Activated CD8-positive, alpha-beta memory T cell treated with anti-CD3 and anti-CD28 coated beads, Interleukin-2, amount 50 U/mL, for 1 hour (primary cell): ENCODE measurements around the gene TC2N.
"Not testable (repeated sequence)": the region's sequence is repeated elsewhere in the genome, so short reads cannot be mapped to it uniquely, and the experiment has no call there.

Experiments used
- DNase-seq: peaks from one replicate; pipeline ENCODE4 v3.0.0-alpha.2; 2020; ENCODE audit errors: extremely low read depth

Gene TC2N

DNA sequence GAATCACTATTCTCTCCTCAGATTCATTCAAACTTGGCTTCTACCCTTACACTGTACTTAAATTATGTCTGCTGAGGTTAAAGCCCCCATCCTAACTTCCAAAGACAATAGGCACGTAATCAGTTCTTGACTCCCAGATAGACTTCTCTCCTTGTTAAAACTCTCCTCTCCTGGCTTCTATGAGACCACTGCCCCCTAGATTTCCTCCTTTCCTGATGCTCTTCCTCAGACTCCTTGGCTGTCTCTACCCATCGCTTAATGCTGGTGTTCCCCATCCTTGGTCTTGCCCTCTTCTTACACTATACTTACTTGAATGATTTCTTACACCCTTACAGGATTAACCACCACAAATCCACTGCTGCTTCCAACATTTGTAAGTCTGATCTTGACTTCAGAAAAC is 32.8 kb downstream of the TC2N start:
- no peak for DNase-seq

DNA sequence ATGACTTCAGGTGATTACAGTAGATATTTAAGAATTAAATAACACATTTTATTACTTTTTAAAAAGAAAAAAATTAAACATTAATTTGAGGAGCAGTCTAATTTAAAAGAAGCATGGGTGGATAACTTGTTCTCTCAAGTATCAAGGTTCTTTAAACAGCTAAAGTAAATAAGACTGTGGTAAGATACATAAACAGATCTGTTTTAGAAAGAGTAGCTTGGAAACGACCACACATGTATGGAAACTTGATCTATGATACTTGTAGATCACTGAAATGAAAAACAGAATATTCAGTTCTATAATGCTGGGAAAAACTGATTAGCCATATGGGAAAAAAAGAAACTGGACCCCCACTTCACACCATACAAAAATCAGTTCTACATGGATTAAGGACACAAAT is 36.0 kb downstream of the TC2N start:
- no peak for DNase-seq

DNA sequence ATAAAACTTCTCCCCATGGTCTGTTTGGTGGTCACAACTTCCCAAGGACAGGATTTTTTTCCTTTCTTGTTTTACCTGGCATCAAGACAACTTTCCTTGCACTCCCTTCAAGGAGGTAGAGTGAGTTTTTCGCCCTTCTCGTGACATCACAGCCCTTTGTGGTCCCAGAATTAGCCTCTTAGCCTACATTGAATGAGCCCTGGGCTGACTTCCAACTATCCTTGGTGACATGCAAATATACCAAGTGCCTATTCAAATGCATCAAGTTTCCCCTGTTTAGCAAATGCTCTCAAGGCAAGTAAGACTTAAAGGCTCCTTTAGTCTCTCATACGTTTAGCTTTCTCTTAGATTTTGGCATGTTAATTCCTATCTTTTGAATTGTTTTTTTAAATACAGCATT is 36.6 kb downstream of the TC2N start:
- DNase-seq, result no peak

DNA sequence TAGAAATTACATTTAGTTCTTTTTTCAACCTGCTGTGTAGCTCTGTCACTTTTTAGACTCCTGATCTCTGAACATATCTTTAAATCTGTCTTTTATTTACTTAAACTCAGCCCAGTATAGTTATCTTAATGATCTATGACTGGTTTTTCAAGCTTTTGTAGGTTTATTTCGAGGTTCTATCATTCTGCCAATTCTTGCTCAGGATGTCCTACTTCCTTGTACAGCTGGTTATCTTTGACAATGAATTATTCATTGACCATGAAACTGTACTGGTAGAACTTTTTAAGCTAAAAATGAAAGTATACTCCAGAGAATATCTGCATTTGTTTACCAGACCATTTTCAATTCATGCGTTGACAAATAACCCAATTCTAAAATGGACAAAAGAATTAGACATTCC is 37.8 kb downstream of the TC2N start:
- no peak for DNase-seq

DNA sequence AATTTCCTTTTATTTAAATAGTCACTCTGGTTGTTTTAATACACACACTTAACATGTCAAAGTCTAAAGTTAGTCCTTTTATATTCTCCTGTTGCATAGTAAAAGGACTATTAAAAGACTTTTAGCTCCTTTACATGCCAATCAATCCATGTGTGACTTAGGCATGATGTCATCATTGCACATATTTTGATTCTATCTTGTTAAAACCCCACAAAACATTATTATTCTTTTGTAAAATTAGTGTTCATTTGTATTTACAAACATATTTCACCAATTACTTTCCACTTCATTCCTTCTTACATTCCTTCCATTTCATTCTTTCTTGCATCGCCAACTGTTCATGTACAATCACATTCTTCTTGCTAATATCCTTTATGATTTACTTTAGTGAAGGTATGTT is 39.6 kb downstream of the TC2N start:
- no peak for DNase-seq

DNA sequence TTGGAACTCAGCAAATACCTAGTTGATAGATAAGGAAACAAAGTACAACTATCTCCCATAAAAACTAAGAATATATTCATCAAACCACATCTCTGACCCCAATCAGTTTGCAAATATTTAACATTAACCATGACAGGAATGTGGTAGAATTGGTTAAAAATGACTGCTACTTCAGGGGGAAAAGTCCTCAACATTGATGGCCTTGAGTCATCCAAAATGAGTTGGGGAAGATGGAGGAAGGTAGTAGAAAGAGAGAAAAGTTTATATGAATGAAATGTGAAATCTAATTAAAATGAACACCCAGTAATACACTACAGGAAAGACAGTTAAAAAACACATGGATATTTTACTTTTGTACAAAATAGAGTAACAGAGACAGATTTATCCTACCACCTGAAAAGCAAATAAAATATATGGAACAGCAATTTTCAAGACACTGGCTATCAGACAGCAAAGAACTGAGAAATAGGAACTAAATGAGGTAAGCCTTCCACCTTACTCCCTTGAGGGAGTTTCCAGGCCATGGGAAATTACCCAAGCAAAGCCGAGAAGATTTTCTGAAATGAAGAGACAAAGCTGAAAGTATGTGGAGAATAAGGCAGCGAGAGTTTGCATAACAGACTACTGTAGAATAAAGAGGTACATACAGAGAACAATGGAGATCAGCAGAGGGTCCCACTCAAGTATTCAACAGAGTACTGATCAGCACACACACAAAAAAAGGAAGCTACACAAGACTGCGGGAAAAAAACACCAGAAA is 49.6 kb downstream of the TC2N start:
- no peak for DNase-seq

DNA sequence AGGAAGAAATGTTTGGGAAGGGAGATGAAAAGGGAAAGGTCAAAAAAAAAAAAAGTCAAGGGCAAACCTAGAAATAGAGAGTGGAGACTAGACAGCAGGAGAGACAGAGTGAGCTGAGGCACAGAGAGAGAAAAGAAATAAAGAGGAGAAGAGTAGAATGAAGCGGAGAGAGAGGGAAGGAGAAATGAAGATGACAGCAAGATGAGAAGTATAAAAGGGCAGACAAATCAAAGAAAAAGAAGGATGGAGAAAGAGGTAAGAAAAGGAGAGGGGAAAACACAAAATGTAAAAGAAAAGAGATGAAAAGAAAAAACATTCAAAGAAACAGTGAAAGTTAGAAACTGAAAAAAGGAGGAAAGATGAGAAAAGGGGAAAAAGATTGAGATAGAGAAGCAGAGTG is 53.0 kb downstream of the TC2N start:
- DNase-seq, result no peak

DNA sequence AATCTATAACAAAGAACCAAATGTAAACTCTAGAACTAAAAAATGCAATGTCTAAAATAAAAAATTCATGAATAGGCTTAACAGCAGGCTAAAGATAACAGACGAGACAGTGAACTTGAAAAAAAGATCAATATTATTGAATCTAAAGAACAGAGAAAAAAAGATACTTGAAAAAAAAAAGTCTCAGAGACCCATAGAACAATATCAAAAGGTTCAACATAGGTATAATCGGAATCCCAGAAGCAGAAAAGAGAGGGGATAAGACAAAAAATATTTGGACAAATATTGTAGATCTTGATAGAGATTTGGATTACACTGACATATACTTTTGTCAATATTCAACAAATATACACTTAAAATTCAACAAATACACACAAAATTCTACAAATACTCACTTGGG is 56.6 kb downstream of the TC2N start:
- DNase-seq, result no peak

DNA sequence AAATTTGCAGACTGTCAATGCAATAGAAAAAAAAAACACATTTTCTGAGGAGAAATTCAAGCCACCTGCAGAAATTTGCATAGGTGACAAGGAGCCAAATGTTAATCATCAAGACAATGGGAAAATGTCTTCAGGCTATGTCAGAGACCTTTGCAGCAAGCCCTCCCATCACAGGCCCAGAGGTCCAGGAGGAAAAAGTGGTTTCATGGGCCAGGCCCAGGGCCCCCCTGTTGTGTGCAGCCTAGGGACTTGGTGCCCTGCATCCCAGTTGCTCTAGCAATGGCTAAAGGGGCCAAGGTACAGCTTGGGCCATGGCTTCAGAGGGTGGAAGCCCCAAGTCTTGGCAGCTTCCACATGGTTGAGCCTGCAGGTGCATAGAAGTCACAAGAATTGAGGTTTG is 60.6 kb downstream of the TC2N start:
- DNase-seq, result no peak

DNA sequence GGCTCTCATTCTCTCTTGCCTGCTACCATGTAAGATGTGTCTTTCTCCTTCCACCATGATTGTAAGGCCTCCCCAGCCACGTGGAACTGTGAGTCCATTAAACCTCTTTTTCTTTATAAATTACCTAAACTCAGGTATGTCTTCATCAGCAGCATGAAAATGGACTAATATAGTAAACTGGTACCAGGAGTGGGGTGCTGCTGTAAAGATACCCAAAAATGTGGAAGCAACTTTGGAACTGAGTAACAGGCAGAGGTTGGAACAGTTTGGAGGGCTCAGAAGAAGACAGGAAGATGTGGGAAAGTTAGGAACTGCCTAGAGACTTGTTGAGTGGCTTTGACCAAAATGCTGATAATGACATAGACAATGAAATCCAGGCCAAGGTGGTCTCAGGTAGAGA is 61.2 kb downstream of the TC2N start:
- not testable (repeated sequence) for DNase-seq

DNA sequence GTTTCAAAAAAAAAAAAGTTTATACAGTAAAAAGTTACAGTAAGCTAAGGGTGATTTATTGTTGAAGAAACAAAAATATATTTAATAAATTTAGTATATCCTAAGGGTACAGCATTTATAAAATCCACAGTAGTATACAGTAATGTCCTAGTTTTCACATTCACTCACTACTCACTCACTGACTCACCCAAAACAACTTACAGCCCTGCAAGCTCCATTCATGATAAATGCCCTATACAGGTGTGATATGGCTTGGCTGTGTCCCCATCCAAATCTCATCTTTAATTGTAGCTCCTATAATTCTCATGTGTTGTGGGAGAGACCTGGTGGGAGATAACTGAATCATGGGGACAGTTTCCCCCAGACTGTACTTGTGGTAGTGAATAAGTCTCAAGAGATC is 61.7 kb downstream of the TC2N start:
- no peak for DNase-seq

DNA sequence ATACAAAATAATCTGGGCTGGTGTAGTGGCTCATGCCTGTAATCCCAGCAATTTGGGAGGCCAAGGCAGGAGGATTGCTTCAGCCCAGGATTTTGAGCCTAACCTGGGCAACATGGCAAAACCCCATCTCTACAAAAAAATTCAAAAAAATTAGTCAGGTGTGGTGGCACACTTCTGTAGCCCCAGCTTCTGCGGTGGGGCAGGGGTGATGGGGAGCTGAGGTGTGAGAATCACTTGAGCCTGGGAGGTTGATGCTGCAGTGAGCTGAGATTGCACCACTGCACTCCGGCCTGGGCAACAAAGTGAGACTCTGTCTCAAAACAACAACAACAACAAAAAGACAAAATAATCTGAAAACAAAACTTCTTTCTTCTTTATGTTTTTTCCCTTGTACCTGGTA is 66.0 kb downstream of the TC2N start:
- DNase-seq, result no peak

DNA sequence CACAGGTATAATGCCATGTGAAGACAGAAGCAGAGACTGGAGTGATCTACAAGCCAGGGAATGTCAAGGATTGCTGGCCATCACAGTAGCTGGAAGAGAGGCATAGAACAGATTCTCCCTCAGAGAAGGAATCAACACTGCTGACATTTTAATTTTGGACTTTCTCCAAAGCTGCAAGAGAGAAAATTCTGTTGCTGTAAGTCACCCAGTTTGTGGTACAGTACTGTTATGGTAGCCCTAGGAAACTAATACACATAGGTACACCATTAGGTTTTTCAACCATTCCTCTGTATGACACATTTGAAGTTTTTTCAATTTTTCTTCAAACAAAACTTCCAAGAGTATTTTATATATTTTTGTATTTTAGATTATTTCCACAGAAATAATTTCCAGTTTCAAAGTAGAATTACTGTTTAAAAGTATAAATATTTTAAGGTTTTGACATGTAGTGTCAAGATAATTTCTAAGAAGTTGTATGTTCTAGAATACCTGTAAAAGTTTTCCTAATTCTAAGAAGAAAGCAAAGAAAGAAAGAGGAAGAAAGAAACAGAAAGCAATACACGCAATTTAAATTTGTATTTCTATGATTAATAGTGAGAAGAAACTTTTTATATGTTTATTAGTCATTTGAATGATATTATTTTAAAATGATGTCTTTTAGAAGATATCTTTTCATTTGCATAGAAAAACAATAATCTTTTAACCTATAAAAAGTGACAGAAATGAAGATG is 70.6 kb downstream of the TC2N start:
- DNase-seq, result no peak

DNA sequence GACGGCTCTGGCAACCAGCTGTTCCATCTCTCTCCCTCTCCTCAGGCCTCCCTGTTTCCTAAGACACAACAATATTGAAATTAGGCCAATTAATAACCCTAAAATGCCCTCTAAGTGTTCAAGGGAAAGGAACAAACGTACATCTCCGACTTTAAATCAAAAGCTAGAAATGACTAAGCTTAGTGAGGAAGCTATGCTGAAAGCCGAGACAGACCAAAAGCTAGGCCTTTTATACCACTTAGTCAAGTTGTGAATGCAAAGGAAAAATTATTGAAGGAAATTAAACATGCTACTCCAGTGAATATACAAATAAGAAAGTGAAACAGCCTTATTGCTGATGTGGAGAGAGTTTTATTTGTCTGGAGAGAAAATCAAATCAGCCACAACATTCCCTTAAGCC is 73.6 kb downstream of the TC2N start:
- DNase-seq, result no peak

DNA sequence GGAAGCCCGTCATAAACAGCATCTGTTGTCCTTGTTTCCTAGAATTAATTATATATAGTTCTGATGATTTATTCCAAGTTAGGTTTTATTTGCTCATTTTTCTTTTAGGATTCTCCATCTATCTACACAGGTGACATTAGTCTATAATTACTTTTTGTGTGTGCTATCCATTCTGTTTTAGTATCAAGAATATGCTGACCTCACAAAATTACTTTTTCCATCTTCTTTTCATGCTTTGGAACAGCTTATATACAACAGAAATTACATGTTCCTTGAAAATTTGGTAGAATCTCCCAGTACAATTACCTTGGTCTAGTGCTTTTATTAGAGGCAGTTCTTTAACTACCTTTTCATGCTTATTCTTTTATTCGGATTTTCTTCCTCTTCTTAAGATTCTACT is 81.1 kb downstream of the TC2N start:
- no peak for DNase-seq

DNA sequence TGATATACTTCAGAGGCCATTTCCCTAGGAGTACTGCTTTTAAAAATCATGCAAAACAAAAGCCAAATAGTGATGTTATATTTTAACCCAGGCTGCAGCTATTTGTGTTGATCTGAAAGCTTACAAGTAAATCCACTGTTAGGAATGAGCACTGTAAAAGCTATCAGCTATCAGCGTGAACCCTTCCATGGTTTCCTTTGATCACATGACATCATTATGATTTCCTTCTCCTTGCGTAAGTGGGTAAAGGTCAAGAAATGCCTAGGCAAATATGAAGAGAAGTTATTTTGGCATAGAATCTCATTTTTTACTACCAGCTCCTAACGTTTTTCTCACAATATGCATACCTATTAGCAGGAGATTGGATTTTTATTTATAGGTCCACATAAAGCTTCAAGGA is 86.9 kb downstream of the TC2N start:
- no peak for DNase-seq

DNA sequence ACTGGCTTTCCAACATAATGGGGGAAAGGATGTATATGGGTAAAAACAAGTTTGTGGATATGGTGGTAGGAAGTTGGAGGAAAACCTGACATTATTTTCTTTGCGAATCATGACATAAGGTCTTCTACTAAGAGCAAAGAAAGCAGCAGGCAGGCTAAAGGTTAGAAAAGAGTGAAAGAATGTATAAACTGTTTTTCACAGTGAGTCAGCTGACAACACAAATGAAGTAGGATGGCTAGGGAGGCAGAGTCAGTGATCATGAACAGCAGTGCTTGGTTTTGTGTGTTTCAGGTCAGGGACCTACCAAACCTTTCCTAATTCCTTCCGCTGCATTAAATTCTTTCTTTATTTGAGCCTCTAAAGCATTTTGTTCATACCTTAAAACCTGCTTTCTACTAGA is 89.1 kb downstream of the TC2N start:
- no peak for DNase-seq

DNA sequence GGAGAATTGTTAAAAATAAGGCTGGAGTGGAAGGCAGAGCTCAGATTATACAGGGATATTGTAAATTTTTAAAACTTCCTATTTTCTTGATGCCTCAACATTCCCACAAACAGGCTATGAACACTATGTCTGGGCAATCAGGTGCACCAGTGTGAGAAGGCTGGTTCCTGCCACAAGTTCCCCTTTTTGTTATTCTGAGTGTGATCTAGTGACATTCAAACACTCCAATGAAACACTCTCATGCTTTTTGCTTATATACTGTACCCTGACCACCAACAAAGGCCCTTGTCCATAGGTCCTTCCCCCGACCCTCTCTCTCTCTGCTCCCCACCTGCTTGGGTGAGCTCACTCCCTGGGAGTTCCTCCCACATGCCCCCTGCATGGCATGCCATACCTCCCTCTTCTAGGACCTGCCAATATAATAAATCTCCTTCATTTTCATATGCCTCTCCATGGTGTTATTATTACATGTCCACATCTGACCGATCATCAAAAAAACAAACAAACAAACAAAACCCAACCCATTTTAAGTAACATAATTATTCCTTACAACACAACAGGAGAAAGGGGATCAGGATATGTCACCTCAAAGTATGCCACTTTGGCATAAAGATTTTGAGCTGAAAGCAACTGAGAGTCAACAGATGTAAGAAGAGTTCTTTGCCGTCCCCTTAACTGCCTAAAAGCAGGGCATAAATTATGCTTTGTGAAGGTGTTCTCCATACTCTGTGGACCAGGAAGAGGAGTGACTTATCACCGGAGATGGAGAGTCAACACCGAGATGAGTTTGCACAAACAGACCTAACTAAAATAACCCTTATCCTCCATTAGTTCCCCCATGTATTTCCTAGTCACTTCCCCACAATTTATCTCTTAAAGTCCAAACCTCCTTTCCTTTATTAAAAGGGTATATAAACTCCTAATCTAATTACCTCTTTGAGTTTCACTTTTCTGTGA is 92.9 kb downstream of the TC2N start:
- no peak for DNase-seq

DNA sequence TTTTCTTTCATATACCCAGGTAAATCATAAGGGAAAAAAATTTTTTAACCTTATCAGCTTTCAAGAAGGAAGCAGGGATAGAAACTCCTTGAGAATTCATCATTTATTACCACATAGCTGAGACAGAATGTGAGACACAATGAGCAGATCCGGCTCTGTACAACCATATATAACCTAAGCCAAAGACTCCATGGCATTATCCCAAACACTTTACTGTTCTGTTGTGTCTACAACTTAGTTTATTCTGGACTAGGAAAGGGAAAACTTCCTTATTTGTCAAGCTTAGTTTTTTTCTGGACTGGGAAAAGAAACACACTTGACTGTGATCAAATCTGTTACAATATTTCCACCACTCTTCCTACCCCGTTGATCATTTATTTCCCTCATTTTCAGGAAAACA is 97.2 kb downstream of the TC2N start:
- no peak for DNase-seq

DNA sequence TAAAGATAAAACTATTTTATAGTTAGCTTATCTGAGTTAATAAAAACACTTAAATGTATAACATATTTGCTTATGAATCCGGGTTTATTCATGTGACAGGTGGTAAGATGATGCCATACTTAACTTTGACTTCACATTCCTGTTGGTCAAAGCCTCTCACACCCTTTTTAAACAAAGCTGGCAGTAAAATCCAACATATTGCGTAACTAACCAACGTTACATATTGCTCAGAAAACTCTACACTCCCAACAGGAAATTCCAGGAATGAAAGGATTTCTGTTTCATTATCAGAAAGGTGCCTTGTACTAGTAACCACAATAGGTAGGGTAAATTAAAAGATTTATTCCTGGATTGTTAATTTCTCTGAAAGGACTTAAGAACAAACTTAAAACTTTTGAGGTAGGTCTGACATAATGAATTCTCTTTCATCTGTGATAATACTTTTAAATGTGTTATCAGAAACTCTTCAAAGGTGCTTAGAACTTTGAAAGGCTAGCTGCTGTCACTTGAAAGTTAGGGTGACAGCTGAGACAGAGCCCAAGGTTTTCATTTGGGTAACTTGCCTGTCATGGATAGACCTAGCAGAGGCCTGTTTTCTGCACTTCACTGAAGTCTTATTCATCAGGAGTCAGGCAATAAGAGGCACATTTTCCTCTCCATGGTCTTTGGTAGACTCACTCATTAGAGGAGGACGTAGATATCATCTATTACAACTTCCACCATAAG is 111.6 kb downstream of the TC2N start:
- no peak for DNase-seq

DNA sequence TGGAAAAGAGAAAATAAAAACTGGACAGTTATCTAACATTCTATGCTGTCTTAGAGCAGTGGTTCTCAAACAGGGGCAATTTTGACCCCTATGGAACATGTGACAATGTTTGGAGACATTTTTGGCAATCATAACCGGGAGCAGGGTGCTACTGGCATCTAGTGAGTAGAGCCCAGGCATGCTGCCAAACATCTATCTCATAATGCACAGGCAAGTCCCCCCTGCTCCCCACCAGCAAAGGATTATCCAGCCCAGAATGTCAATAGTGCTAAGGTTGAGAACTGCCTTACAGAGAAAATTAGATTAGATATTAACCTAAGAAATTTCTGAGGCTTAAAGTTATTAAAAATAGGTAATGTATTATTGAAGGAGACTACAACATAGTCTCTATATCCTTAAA is 112.5 kb downstream of the TC2N start:
- DNase-seq, result no peak

DNA sequence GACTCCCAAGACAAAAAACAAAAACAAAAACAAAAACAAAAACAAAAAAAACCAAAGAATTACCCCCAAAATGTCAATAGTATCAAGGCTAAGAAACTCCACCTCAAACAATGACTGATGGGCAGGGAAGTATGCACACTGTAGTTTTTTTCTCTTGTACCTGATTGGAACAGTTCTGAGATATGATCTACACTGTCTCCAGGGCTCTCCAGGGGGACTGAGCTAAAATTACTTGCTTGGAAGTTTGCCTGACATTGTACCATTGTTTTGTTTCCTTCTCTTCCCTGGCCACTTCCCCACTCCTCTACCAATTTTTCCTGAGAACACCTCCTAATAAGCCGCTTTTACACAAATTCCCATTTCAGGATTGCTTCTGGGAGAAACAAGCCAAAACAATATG is 113.2 kb downstream of the TC2N start:
- DNase-seq, result no peak
